Measurements from ENCODE around the gene ROMO1. TPM values are rescaled to one million over a fixed set of nuclear protein-coding genes. Genes with fewer than 3 reads are reported as not detected.
"Not testable (repeated sequence)": the region's sequence is repeated elsewhere in the genome, so short reads cannot be mapped to it uniquely, and the experiment has no call there.

ROMO1 gene
- total and polyA plus RNA-seq, 2 of the 8 experiments (the other 6 are each of a cell fraction or from before 2014, with no cell fraction given): 164 to 702 TPM

DNA sequence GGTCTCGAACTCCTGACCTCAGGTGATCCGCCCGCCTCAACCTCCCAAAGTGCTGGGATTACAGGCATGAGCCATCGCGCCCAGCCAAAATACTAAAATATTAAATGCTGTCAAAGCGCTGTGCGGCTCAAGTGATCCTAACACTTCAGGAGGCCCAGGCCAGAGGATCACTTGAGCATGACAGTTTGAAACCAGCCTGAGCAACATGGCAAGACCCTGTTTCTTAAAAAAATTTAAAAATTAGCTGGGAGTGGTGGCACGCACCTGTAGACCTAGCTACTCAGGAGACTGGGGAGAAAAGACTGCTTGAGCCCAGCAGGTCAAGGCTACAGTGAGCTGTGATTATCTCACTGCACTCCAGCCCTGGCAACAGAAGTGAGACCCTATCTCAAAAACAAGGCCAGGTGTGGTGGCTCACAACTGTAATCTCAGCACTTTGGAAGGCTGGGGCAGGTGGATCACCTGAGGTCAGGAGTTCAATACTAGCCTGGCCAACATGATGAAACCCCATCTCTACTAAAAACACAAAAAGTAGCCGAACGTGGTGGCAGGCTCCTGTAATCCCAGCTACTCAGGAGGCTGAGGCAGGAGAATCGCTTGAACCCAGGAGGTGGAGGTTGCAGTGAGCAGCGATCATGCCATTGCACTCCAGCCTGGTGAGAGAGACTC is 24.6 kb downstream of the ROMO1 start:
- H3K18ac ChIP-seq (ENCODE audit: extremely low read depth, low read length); H3K4ac ChIP-seq (replicated peaks; ENCODE audit: insufficient read length, low read depth, low read length); H2BK15ac ChIP-seq (ENCODE audit: low read length); DNase-seq (ENCODE audit: low read depth in 1 of 2, low spot score in 2 of 2); H2AFZ ChIP-seq (ENCODE audit: low read length); H2BK12ac ChIP-seq (ENCODE audit: low read depth, low read length); H4K8ac ChIP-seq (ENCODE audit: extremely low read depth, insufficient read depth, low read length); FAIRE-seq; H2BK5ac ChIP-seq (ENCODE audit: low read depth, low read length); H3K56ac ChIP-seq (replicated peaks; ENCODE audit: insufficient read length, low read depth, low read length); H4K91ac ChIP-seq (replicated peaks; ENCODE audit: insufficient read length, low read length); H3K4me2 ChIP-seq (ENCODE audit: insufficient read depth in 1 of 2, low read depth in 2 of 2, low read length in 2 of 2); H2BK120ac ChIP-seq (replicated peaks; ENCODE audit: low read depth, low read length); H2BK20ac ChIP-seq (ENCODE audit: low read length); H3K27me3 ChIP-seq (replicated peaks in 1 of 4; ENCODE audit: control insufficient read depth in 3 of 4, extremely low read depth in 1 of 4, insufficient read depth in 3 of 4, low read length in 3 of 4); H3K4me1 ChIP-seq (replicated peaks in 1 of 4; ENCODE audit: control insufficient read depth in 3 of 4, insufficient read depth in 4 of 4, low read length in 3 of 4); H3K9ac ChIP-seq (replicated peaks in 1 of 4; ENCODE audit: extremely low read depth in 1 of 4, low read depth in 3 of 4, low read length in 3 of 4); H3K23ac ChIP-seq (ENCODE audit: insufficient read length); H3K14ac ChIP-seq (ENCODE audit: insufficient read length); H4K5ac ChIP-seq (ENCODE audit: insufficient read length, low read depth, low read length); H3K23me2 ChIP-seq (ENCODE audit: low read depth, low read length); H3K4me3 ChIP-seq (ENCODE audit: extremely low read depth in 1 of 4, insufficient read depth in 2 of 4, low read depth in 3 of 4, low read length in 4 of 4); H3K27ac ChIP-seq (ENCODE audit: low read depth, low read length); H2AK5ac ChIP-seq (ENCODE audit: low read depth, low read length); H3K9me3 ChIP-seq (ENCODE audit: insufficient read depth in 2 of 2, low read depth in 1 of 2, low read length in 1 of 2): not testable (repeated sequence)
- Histone ChIP-seq H4K20me1 (replicated peaks in 1 of 2; ENCODE audit: control insufficient read depth in 1 of 2, insufficient read depth in 2 of 2, low read length in 2 of 2) (peaks cover 19 to 21% of the 10 kb centered on the region in 2 experiments), H3K36me3 (ENCODE audit: control insufficient read depth in 2 of 4, insufficient read depth in 4 of 4, low read length in 3 of 4) (peaks cover 65 to 99% (median 92%) of the 10 kb centered on the region in 4 experiments), H3K79me2 (ENCODE audit: control insufficient read depth in 1 of 2, insufficient read depth in 2 of 2, low read length in 2 of 2) (peaks cover 0 to 87% of the 10 kb centered on the region in 2 experiments; a peak in 2 of 4 replicates), H3K79me1 (ENCODE audit: low read depth, low read length) (peaks cover 12% of the 10 kb centered on the region)
- CTCF ChIA-PET (ENCODE audit: partially characterized antibody): interaction anchor here (0.6 kb wide), 1 partner anchor 125 kb away, joined by 4 read pairs; no protein-coding TSS in a partner anchor
- POLR2A ChIA-PET (ENCODE audit: partially characterized antibody): interaction anchor here (0.9 to 45.3 kb wide), 5 partner anchors 6 to 76 kb away, joined by 3 to 2341 read pairs (median 3); partner anchors contain the start of genes NFS1, RBM39 and ROMO1
- WGBS, 2 experiments (ENCODE audit: extremely low coverage in 1 of 2, insufficient coverage in 1 of 2, insufficient read length in 1 of 2, insufficient replicate concordance in 2 of 2, low coverage in 1 of 2, low lambda C conversion rate in 2 of 2, missing lambda C conversion rate in 1 of 2): 97% methylated on average over 12 of the region's 12 CpGs; no CpG with 5 or more reads in 1 of the 2 experiments
